GM18868 (cell line): ENCODE results near the gene XRCC4.
"Not testable (repeated sequence)": the region's sequence is repeated elsewhere in the genome, so short reads cannot be mapped to it uniquely, and the experiment has no call there.

Experiments
- ATAC-seq: cut with Tn5 transposase; IDR thresholded peaks from one replicate; pipeline ENCODE4 v1.9.1; 2021; ENCODE audit warnings: mild to moderate bottlenecking, moderate library complexity; ENCODE audit not compliant: unreplicated experiment

Gene XRCC4

DNA sequence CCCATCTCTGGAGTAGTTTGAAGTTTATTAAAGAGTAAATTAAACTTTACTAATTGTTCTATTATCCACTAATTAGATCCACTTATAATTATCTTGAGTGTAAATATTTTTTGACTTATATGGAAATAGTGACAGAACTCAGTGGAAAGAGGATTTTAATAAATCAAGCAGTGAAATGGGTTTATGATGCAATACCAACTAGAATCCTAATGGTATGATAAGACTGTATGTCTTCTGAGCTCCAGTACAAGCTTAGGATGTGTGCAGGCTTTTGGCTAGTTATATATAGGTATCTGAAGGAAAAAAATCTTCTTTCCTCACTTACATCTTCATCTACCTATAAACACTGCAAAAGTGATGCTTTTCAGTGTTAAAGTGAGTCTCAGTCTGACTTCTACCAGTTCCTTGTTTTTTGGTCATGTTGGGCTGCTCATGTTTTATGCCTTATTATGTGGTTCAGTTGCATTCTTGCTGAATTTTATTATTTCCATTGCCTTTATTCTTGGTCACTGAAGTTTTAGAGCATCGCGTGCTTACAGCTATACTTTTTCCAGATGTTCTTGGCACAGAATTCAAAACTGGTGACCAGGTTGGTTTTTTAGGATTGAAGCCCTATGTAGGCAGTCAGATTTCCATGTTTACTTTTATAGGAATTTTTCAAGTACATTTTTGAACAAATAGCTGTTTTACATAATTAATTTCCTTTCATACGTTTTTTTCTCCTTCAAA lies 30.5 kb downstream of the XRCC4 start:
- no peak for ATAC-seq

DNA sequence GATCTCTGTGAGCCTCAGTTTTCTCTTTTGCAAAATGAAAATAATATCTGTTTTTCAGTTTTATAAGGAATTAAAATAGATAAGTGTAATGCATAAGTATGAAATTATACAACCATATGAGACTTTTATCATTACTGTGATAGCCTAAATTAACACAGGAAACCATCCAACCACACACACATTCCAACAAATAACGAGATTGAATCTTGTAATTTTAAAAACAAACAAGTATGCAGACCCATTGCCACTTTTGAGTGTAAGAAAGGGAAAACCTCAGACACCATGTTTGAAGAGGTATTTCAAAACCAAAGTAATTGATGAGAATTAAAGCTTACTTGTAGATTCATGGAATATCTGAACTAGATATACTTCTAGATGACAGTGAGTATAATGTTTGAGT lies 32.0 kb downstream of the XRCC4 start:
- ATAC-seq = no peak

DNA sequence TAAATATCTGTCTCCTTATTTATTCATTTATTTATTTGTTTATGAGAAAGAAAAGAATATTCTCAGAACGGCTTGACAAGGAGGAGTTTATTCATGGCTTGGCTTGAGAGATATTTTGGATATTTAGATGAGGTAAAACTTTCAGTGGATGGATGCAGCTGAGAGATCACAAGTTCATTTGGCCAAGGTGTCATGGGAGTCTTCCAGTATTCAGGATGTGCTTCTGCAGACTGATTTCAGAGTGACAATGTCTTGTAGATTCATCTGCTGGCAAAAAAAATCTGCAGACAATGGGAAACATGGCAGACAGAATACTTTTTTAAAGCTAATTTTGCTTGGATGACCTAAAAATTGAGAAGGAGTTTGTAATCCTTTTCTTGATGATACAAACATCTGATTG lies 38.5 kb downstream of the XRCC4 start:
- no peak for ATAC-seq

DNA sequence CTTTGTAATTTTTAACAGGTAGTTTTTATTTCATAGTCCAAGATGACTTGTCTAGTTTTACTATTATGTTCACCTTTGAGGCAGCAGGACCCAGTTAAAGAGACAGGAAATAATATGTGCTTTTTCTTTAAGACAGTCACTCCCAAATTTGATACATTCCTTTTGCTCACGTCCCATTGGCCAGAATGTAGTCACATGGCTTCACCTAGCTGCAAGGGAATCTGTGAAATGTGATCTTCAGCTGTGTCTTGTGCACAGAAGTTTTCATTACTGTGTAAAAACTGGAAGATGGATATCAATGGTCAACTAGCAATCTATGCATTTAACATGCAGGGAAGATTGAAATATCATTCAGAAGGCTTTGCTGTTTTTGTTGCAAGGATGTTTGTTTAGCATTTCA lies 41.1 kb downstream of the XRCC4 start:
- ATAC-seq = no peak

DNA sequence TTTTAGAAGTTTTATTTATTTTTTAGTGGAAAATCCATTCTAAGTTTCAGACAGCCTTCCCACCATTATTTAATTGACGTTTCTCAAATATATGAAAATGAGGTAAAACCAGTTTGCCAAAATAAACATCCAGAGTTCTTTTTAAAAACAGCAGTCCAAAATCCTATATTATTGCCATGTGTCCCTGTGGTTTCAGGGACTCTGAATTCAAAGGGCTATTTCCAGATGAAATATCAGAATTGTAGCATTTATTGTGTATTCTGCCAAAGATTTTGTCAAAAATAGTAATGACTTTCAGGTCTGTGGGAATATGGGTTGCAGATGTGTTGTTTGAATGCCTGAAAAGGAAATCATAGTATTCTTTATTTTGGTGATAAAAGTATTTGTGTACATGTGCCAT lies 41.6 kb downstream of the XRCC4 start:
- no peak for ATAC-seq

DNA sequence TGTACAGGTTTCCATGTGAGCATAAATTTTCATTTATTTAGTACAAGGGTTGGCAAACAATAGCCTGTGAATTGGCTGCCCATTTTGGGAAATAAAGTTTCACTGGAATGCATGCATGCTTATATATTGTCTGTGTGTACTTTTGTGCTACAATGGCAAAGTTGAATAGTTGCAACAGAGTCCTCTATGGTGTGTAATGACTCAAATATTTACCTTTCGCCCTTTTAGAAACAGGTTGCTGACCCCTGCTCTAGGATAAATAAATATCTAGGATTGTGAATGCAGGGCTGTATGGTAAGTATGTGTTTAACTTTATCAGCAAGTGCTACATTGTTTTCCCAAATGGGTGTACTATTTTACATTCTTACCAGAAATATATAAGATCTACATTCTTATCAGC lies 47.2 kb downstream of the XRCC4 start:
- no peak for ATAC-seq

DNA sequence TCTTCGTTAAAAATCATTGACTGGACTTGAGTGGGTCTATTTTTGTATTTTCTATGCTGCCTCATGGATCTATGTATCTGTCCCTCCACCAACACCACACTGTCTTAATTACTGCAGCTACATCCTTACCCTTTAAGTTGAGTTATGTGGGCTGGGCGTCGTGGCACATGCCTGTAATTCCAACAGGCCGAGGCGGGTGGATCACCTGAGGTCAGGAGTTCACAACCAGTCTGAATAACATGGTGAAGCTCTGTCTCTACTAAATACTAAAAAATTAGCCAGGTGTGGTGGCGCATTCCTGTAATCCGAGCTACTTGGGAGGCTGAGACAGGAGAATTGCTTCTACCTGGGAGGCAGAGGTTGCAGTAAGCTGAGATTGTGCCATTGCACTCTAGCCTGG lies 48.2 kb downstream of the XRCC4 start:
- ATAC-seq = no peak

DNA sequence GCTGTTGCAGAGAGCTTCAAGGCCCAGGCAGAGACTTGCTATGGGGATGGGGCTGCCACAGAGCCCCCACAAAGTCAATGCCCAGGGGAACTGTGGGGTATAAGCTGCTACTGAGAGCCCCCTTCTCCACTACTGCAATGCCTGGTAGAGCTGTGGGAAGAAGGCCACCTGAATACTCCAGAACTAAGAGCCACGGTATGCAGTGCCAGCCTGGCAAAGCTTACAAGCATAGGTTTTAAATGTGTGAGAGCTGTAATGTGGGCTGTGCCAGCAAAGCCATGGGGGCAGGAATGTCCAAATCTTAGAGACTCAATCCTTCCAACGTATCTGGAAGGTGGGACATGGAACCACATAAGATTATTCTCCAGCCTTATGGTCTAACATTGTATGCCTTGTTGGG lies 49.2 kb downstream of the XRCC4 start:
- no peak for ATAC-seq

DNA sequence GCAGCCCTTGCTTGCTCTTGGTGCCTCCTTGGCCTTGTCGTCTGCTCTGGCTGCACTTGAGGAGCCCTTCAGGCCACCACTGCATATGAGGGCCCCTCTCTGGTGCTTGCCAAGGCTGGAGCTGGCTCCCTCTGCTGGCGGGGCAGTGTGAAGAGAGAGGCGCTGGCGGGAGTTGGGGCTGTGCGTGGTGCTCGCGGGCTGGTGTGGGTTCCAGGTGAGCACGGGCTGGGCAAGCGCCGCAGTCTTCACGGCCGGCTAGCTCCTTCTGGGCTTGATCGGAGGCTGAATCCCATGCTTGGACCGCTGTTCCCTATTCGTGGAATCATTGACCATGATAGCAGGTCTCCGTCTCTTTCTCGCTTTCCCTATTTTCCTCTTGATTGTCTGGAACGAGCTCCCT lies 56.5 kb downstream of the XRCC4 start:
- no peak for ATAC-seq

DNA sequence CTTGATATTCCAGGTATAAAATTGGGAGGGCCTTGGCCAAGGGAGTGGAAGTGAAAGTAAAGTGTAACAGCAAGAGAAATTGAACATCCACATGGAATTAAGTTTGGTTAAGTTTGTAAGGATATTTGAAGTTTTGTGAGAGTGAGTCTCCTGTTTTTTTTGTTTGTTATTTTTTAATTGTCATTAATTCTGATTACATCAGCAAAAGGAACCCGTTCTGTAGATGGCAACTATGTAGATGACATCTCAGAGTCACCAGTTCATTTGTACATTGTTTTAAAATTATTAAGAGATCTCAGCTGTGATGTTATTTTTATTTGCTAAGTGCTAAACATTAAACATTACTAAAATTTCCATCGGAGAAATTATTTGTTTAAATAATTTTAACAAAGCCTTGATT lies 65.2 kb downstream of the XRCC4 start:
- no peak for ATAC-seq

DNA sequence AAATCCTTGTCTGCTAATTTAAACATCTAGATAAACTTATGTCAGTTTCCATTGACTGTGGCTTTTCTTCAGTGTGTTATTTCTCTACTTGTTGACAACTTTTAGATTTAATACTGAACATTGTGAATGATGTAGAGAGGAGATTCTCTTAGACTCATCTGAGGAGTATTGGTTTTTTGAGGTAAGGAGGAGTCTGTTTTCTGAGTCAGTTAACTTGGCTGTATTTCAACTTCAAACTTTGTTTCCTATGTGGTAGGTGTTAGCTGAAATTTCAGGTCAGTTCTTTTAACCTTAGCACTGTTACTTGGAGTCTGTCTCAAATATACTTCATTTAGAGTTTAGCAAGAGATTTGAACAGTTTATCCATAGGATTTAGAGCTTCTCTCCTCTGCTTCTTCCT lies 67.9 kb downstream of the XRCC4 start:
- ATAC-seq = no peak

DNA sequence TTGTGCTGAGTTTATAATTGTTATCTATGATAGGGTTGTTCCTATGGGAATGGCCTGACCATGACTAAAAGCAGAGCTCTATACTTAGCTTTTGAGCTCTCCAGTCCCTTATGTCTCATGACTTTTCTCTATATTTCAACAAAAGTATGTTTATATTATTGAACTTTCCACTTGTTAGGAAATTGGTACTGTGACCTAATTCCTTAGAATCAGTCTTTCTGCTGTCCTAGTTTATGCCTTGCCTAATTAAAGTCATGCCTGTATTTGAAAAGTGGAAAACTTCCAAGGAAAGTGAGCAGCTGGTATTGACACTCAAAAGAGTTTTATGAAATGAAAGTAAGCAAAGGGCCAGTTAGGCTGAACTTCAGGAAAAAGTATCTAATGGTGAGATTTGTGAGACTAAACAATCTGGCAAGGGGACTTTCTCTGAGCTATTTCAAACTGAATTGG lies 68.6 kb downstream of the XRCC4 start:
- no peak for ATAC-seq

DNA sequence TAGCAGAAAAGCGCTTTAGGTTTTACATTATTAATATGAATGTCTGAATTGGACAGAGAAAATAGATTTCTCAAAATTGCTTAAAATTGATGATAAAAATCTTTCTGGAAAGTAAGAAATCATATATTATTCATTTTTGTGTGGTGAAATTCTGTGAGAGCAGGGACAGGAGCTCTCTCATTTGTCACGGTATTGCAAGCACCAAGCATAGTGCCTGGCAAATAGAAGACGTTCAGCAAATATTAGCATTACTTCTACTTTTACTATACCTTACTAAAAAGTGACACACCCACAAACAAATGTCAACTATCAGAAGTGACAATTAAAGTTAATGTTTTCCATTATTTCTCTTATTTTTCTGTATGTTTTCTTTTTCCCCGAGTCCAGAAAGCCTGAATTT lies 69.1 kb downstream of the XRCC4 start:
- no peak for ATAC-seq

DNA sequence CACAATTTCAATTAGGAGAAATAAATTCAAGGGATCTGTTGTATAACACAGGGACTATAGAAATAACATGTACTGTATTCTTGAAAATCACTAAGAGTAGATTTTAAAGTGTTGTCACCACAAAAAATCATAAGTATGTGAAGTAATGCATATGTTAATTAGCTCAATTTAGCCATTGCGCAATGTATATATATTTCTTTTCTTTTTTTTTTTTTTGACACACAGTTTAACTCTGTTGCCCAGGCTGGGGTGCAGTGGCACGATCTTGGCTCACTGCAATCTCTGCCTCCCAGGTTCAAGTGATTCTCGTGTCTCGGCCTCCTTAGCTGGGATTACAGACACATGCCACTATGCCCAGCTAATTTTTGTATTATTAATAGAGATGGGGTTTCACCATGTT lies 70.2 kb downstream of the XRCC4 start:
- ATAC-seq = no peak

DNA sequence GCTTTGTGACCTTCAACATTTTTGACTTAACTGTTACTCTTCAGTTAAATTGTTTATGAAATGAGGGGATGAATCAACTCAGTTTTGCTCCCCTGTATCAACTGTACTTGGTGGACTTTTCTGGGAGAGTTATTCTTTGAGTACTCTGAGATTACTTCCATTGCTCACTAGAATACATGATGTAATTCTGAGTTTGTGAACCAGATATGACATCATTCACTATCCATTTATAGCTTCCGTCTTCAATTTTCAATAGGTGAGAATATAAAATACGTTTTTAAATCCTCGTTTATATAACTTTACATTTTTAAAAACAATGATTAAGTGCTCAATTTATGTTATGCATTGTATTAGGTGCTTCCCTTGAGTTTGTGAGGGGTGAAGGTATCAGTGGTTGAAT lies 71.0 kb downstream of the XRCC4 start:
- ATAC-seq = no peak

DNA sequence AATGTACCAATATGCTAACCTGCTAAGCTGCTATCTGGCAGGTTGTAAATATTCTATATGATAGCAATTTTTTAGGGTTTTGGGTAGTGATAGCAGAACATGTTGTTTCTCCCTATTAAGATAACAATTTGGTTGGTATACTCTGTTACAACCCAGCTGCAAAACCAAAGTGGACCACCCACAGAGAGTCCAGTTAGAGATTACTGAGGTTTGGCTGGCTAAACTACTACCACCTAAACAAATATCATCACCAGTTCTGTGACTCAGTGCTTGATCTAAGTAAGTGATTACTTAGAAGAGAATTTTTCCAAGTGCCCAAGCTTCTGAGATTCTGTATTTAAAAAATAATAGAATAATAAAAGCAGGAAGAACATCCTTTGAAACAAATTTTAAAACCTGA lies 72.3 kb downstream of the XRCC4 start:
- ATAC-seq = no peak

DNA sequence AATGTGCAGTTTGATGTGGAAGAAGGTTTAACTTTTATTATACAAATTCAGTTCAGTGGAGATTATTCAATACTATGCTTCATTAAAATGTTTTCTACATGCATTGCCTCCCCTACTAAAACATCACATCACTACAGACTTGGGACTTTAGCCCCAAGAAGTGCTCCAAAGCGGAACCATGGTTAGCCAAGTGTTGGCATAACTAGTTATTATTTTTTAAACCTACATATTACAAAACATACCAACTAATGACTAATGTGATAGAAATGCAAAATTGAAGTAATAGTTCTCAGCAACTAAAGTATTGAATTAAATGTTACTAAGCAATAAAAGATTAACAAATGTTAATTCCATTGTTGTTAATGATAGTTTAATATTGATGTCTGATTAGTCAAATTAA lies 74.5 kb downstream of the XRCC4 start:
- ATAC-seq = no peak

DNA sequence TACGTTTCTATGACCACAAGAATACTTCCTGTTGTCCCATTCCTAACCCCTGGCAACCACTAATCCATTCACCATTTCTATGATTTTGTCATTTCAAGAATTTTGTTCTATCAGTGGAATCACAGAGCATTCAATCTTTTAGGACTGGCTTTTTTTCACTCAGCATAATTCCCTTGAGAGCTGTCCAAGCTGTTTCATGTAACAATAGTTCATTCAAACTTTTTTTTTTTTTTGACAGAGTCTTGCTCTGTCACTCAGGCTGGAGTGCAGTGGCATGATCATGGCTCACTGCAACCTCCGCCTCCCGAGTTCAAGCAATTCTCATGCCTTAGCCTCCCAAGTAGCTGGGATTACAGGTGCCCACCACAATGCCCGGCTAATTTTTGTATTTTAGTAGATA lies 75.6 kb downstream of the XRCC4 start:
- not testable (repeated sequence) for ATAC-seq

DNA sequence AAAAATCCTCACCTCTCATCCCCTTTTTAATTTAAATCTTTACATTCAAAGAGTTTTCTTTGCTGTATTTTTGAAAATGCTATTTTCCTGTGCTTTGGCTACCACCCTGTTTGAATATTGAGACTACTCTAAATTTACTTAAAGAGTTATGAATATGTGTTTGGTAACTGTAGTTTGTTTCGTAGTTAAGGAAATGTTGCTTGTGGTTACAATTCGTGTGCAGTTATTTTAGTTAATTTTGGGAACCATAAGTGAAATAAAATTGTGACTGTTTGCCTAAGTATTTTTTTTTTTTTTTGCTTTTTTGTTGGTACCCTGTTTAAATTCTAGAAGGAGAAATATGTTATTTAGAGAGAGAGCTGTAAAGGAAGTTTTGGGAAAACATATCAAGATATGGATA lies 78.7 kb downstream of the XRCC4 start:
- ATAC-seq = no peak

DNA sequence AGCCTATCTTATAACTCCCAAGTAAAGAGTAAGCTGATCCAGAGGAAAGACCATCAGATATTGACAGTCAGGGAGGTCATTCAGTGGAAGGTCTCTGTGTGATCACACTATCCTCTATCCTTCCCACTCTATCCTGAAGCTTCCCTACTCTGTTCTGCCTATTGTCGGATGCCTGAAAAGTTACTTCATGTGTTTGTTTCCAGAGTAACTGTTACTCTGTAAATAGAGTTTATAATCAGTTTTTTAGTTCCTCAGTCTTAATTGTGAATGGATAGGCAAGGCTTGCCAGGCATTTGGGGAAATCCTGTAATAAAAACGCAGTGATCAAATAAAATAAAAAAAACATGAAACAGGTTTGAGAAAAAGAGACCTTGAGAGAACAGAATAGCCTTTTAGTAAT lies 79.8 kb downstream of the XRCC4 start:
- ATAC-seq = no peak

DNA sequence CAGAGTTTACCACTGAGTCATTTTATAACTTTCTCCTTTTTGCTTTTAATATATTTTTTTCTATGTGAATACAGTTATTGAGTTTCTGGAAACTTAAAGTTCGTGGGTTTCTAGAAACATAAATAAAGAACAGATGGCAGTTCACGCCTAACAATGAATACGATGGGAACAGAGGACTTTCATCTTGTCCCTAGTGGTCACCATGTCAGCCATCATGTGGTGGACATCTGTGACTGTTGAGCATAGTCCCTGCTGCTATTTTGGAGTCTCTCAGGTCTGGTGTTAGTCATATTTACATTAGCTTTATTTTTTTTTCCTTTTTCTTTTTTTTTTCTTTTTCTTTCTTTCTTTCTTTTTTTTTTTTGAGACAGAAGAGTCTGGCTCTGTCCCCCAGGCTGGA lies 85.3 kb downstream of the XRCC4 start:
- ATAC-seq = no peak

DNA sequence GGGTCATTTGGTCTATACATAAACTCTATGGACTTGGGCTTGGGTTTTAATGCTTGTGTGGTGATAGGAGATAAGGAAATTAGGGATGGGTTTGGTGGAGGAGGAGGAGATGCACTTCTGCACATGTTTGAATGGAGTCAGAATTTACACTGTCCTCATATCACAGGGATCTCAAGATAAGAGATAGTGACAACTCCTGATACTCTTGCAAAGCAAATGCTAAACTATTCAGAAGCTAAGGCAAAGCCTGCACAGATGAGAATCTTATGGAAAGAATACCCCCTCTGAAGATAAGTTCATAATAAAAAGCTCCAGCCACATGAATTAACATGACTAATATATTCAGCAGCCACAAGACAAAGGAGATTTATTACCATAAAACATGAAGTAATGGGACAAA lies 90.2 kb downstream of the XRCC4 start:
- ATAC-seq = no peak

DNA sequence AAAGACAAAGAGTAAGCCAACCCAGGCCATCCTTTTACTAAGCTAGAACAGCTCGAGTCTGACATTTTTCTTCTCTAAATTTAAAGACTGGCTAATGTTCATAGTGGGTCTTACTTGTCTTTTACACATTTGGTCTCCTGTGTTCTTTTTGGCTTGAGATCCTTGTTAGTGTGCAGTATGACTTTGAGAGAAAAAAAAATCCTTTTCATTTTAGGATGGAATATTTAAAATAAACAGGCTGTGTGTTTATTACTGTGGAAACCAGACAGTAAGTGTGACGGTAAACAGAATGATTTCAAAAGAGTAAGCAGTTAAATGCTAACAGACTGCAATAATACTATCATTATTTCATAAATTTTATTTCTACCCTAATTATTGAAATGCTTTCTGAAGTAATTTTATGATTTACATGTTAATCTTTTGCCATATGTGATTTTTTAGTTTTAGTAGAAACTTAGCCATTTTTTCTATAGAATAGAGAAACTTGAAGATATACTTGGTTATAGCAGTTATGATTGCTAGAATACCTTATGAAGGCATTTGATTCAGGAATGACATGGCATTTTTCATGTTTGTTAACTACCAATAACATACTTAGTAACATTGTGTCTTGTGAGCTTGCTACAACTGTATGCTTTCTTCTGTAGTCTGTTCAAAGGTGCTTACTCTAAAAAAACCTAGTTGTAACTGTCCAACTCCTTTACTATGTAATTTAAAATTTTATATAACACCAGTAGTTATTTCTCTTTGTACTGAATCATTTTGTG lies 92.4 kb downstream of the XRCC4 start:
- no peak for ATAC-seq
